ENCODE measurements around the gene VPS29. TPM values are rescaled to one million over a fixed set of nuclear protein-coding genes. Genes with fewer than 3 reads are reported as not detected.

The VPS29 gene
- total RNA-seq, 3 donors from 2014 or later (not counting 1 experiment from before 2014, with no cell fraction given) = 94.3 to 115 (median 99.6) TPM

DNA sequence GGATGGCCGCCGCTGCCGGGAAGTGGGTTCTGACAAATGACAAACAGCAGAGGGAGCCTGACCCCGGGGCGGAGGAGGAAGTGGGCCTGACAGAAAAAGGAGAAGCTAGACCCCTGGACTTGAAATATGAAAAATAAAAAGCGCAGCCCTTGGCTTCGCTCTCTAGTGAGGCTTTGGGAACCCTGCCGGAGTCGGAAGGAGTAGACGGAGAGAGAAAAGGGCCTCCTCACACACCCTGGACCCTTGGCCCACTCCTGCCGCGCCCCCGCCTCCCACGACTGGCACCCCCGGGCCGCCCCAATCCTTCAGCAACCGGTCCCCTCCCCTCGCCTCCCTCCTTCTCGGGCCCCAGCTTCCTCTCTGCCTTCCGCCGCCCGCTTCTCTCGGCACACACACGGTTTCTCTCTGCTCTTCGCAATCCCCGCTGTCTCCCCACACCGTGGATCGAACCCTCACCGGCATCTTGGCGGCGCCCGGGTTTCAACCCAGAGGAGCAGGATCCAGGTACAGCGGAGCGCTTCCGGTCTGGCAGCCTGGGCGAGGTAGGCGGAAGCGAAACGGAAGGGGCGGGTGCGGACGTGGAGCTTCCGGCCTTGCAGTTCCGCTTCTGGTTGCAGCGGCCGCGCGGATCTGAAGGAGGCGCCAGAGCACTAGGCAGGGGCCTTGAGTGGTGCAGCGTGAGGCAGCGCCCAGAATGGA is 52.0 kb downstream of the VPS29 start, which contains the start of gene ARPC3:
TSS of gene ARPC3 (minus strand) at position 539 of the 699 bp plus-strand sequence. CDS start at position 462, 77 bp downstream.
- peak within 1 kb of the TSS; percentile 97 for H3K27ac ChIP-seq (ENCODE audit: low read length)
- peaks cover 15% of the 10 kb centered on the region for H3K36me3 ChIP-seq (ENCODE audit: control insufficient read depth, insufficient read depth, low read length)
- Mint-ChIP-seq H3K4me3 (peak within 1 kb of the TSS; percentile 100), H3K27ac (peak within 1 kb of the TSS; percentile 99), H3K27me3 (ENCODE audit: low read depth in 2 of 2) (no peaks in the 10 kb centered on the region), H3K36me3 (peaks cover 6% of the 10 kb centered on the region), H3K4me1 (peaks cover 38 to 39% of the 10 kb centered on the region in 2 donors), H3K9me3 (no peaks in the 10 kb centered on the region)
- peak within 1 kb of the TSS; percentile 97 for H3K4me3 ChIP-seq (ENCODE audit: low read length)
- intact Hi-C loops (cut with micrococcal nuclease) = loop anchor here (1.0 kb wide), 6 partner anchors 18 to 438 kb away; partner anchors contain the start of genes FAM216A and GPN3
- no peaks in the 10 kb centered on the region for H3K9me3 ChIP-seq (ENCODE audit: control insufficient read depth, insufficient read depth, low read length)
- H3K27me3 ChIP-seq (ENCODE audit: control insufficient read depth, insufficient read depth, low read length) = no peaks in the 10 kb centered on the region
- peaks cover 29% of the 10 kb centered on the region for H3K4me1 ChIP-seq (ENCODE audit: control insufficient read depth, insufficient read depth, low read length)
- ATAC-seq = peak; percentile 95 to 98 (median 96)
- peak; percentile 77 for TF ChIP-seq CTCF (IDR thresholded peaks at IDR 0.05)
- DNase-seq = peak; percentile 92 to 98
- WGBS (ENCODE audit: insufficient coverage) = under 1% methylated on average over 51 of the region's 51 CpGs

GRCh38 chr12:110444455-110444854 is 57.5 kb downstream of the VPS29 start:
- TF ChIP-seq CTCF (IDR thresholded peaks at IDR 0.05) = no peak
- H3K27me3 Mint-ChIP-seq (ENCODE audit: low read depth in 2 of 2) = no peaks in the 10 kb centered on the region
- H3K36me3 Mint-ChIP-seq = peaks cover 12% of the 10 kb centered on the region

More at GRCh38 chr12:110444455-110444854, 57.5 kb downstream of the VPS29 start:
- ATAC-seq (no peak), DNase-seq (no peak)
- Histone ChIP-seq H3K4me3 (ENCODE audit: low read length) (no peak overlapping the region), H3K36me3 (ENCODE audit: control insufficient read depth, insufficient read depth, low read length) (peaks cover 52% of the 10 kb centered on the region), H3K27me3 (ENCODE audit: control insufficient read depth, insufficient read depth, low read length) (no peaks in the 10 kb centered on the region), H3K4me1 (ENCODE audit: control insufficient read depth, insufficient read depth, low read length) (peaks cover 23% of the 10 kb centered on the region), H3K9me3 (ENCODE audit: control insufficient read depth, insufficient read depth, low read length) (no peaks in the 10 kb centered on the region), H3K27ac (ENCODE audit: low read length) (no peak overlapping the region)
- Mint-ChIP-seq H3K4me3 (peak overlapping the region; percentile 21), H3K27ac (peak overlapping the region; percentile 56 to 71), H3K9me3 (no peaks in the 10 kb centered on the region), H3K4me1 (peaks cover 28% of the 10 kb centered on the region in 2 donors)
- 100% methylated on average over 3 of the region's 3 CpGs for WGBS (ENCODE audit: insufficient coverage)
- intact Hi-C loops (cut with micrococcal nuclease) = no loop called here

Other genes with a start within 250 kb of the VPS29 start
- 100 to 1,000 TPM; 118 to 140 (median 123) TPM for gene ATP2A2, start 220.9 kb downstream of the VPS29 start, total RNA-seq
- gene ANAPC7, start 98.4 kb downstream of the VPS29 start, total RNA-seq = 10 to 100 TPM; 46.5 to 77.0 (median 50.4) TPM
- 100 to 1,000 TPM; 298 to 344 (median 311) TPM for gene ARPC3, start 51.8 kb downstream of the VPS29 start, total RNA-seq
- 10 to 100 TPM in 1 of 3 donors, 1 to 10 TPM in 2; 4.7 to 10.4 (median 6.1) TPM for gene GPN3, start 33.9 kb downstream of the VPS29 start, total RNA-seq
- 1 to 10 TPM; 3.1 to 4.7 (median 3.8) TPM for gene FAM216A, start 33.3 kb downstream of the VPS29 start, total RNA-seq
- 1 to 10 TPM in 1 of 3 donors, under 1 TPM in 2; 0.18 to 1.8 (median 0.91) TPM for gene RAD9B, start 220 bp upstream of the VPS29 start, total RNA-seq
- gene PPTC7, start 81.2 kb upstream of the VPS29 start, total RNA-seq = 10 to 100 TPM; 44.0 to 52.7 (median 48.0) TPM
- gene TCTN1, start 112.0 kb upstream of the VPS29 start, total RNA-seq = 1 to 10 TPM; 4.3 to 6.6 (median 5.2) TPM
- 10 to 100 TPM; 12.5 to 18.4 (median 18.0) TPM for gene HVCN1, start 187.0 kb upstream of the VPS29 start, total RNA-seq
- gene PPP1CC, start 240.8 kb upstream of the VPS29 start, total RNA-seq = 100 to 1,000 TPM; 114 to 121 (median 117) TPM

All from natural killer cell (primary cell).